ENCODE results near the gene KIAA1191. TPM values are rescaled to one million over a fixed set of nuclear protein-coding genes. Genes with fewer than 3 reads are reported as not detected.
"Not testable (repeated sequence)": the region's sequence is repeated elsewhere in the genome, so short reads cannot be mapped to it uniquely, and the experiment has no call there.

Gene KIAA1191
- total RNA-seq, 1 experiment from 2014 or later = 30.6 TPM

DNA sequence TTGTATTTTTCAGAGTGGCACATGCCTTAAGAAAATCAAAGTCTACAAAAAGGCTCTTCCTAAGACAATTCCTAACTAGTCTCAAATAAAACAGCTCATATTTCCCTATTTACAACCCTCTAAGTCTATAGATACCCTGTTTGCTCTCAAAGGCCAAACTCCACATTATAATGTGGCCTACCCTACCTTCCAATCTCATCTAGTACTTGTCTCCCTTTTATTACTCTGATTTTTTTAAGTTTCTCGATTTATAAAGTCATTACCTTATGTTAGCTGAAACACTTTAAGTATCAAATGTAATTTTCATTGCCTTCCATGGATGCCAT, 19.4 kb downstream of the KIAA1191 start:
- no peak for DNase-seq (ENCODE audit: low read depth, low spot score)
- in situ Hi-C loops (cut with HindIII; ENCODE audit: low pct_unique_long_range_greater_than_20kb, low sequenced_read_pairs) = no loop called here

DNA sequence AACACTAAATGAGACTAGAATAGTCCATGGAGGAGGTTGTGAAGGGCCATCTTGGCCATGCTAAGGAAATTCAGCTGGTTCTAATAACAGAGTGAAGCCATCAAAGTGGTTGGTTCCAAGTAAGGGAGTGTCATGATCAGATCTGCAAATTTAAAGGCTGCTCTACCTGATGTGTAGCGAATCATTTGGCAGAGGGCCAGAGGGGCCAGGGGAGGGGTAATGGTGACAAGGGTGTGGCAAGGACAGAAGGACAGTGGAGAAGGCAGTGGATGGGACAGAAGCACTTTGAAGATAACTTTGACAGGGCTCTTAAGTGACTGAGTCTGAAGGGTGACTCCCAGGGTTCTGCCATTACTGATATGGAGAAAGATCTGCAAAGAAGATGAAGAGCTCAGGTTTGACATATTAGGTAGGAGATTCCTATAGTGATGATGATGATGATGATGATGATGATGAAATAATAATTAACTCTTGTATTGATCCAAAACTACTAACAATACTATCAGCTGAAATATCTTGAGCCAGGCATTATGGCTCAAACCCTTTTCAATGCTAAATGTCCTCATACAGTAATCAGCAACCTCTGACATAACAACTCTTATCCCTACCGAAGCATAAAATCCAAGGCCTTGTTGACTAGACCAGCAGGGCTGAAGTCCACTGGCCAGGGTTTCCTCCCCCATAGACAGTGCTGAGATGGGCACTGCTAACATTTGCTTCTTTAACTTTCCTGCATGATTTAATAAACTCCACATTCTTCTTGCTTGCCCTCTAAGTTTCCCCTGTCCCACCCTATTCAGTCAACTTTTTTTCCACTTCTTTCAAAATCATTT, 20.0 kb downstream of the KIAA1191 start:
- in situ Hi-C loops (cut with HindIII; ENCODE audit: low pct_unique_long_range_greater_than_20kb, low sequenced_read_pairs) = no loop called here

DNA sequence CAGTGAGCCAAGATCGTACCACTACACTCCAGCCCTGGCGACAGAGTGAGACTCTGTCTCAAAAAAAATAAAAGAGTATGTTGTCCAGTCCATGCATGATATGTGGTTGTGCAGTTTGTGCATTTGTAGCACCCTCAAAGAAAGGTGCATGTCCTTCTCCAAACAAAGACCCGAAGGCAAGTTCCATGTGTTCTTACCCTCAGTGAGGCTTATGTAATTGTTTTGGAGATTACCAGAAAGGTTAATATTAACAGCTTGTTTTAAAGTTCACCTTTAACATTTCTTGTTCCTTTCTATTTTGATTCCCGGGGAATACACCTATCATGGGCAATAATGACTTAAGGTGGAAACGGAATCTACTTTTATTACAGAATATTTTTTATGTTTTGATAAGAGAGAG, 22.3 kb downstream of the KIAA1191 start:
- in situ Hi-C loops (cut with HindIII; ENCODE audit: low pct_unique_long_range_greater_than_20kb, low sequenced_read_pairs) = no loop called here
- DNase-seq (ENCODE audit: low read depth, low spot score) = no peak

More for the DNA sequence above, 20.0 kb downstream of the KIAA1191 start:
- no peak for DNase-seq (ENCODE audit: low read depth, low spot score)

DNA sequence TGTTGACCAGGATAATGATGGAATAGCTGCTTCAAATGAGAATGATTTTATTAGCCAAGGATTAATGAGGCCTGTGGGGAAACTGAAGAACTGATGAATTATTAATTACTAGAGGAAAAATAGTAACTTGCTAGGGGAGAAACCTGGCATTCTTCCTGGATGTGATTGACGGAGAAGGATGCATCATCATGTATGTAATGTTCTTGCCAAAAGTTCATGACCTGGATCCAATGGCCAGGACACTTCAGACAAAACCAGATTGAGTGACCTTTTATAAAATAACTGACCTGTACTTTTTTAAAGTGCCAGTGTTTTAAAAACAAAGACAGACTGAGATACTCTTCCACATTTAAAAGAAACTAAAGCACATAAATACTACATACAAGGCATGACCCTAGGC, 23.7 kb downstream of the KIAA1191 start:
- in situ Hi-C loops (cut with HindIII; ENCODE audit: low pct_unique_long_range_greater_than_20kb, low sequenced_read_pairs) = no loop called here

DNA sequence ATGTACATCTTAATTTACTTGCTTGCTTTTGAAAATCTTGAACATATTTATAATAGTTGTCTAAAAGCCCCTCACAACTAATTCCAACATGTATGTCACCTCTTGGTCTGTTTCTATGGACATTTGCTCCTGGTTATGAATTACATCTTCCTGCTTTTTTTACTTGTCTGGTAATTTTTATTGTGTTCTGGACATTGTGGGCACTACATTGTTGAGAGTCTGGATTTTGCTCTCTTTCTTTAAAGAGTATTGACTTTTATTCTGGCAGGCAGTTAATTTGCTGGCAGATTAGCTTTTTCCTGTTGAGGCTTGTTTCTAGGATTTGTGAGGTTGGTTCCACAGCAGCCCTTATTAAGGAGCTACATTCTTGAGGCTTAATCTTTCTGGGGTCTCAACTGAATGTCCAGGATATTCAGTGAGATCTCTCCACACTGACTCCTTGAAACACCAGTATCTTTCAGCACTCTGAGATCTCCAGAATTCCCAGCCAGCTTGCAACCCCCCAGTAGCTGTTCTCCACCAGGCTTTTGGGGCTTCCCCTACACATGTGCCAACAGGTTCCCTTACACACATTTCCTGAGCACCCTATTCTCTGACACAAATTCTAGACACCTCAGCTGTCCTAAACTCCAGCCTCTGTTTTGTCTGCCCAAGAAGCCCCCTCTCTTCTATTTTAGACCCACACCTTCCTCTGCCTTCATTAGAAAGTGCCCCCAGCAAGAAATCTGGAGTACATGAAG, 27.4 kb downstream of the KIAA1191 start:
- in situ Hi-C loops (cut with HindIII; ENCODE audit: low pct_unique_long_range_greater_than_20kb, low sequenced_read_pairs) = no loop called here
- no peak for DNase-seq (ENCODE audit: low read depth, low spot score)

More for the DNA sequence above, 23.7 kb downstream of the KIAA1191 start:
- DNase-seq (ENCODE audit: low read depth, low spot score) = no peak

DNA sequence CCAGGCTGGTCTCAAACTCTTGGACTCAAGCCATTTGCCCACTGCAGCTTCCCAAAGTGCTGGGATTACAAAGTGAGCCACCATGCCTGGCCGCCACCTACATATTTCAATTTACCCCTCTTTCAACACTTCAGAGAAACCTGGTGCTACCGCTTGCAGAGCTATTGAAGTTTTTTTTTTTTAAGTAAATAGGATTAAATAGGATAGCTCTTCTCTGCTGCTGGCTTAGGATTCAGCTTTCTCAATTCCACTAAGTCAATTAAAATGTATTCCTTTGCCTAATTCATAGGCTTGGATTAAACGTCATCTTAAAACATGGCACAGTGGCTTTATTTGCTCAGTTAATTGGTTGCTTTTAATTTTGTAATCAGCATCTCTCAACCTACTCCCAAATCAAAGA, 41.0 kb downstream of the KIAA1191 start:
- no peak for DNase-seq (ENCODE audit: low read depth, low spot score)
- in situ Hi-C loops (cut with HindIII; ENCODE audit: low pct_unique_long_range_greater_than_20kb, low sequenced_read_pairs) = no loop called here

DNA sequence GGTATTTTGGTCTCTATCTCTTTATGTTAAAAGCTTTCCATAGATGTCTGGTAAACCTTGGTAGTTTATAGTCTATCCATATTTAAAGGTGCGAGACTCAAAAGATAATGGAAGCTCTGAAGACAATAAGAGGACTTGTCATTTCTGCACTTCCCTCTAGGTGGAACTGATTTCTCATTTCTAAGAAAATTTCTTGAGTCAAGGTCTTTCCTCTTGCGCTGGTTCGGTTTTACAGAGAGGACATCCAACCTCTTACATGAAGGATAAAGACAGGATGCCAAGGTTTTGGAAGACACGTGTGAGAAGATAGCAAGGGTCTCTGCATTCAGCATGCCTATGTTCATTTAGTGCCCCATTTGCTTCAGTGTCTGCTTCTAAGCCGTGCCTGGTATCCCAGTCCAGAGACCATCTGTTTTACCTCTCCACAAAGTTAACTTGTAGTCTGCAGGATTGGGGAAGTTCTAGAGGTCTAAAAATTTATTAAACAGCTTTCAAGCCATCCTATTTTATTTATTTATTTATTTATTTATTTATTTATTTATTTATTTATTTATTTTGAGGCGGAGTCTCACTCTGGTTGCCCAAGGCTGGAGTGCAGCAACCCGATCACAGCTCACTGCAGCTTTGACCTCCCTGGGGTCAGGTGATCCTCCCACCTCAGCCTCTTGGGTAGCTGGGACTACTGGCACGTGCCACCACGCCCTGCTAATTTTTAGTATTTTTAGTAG, 41.6 kb downstream of the KIAA1191 start:
- in situ Hi-C loops (cut with HindIII; ENCODE audit: low pct_unique_long_range_greater_than_20kb, low sequenced_read_pairs) = no loop called here
- DNase-seq (ENCODE audit: low read depth, low spot score) = peak; percentile 36

DNA sequence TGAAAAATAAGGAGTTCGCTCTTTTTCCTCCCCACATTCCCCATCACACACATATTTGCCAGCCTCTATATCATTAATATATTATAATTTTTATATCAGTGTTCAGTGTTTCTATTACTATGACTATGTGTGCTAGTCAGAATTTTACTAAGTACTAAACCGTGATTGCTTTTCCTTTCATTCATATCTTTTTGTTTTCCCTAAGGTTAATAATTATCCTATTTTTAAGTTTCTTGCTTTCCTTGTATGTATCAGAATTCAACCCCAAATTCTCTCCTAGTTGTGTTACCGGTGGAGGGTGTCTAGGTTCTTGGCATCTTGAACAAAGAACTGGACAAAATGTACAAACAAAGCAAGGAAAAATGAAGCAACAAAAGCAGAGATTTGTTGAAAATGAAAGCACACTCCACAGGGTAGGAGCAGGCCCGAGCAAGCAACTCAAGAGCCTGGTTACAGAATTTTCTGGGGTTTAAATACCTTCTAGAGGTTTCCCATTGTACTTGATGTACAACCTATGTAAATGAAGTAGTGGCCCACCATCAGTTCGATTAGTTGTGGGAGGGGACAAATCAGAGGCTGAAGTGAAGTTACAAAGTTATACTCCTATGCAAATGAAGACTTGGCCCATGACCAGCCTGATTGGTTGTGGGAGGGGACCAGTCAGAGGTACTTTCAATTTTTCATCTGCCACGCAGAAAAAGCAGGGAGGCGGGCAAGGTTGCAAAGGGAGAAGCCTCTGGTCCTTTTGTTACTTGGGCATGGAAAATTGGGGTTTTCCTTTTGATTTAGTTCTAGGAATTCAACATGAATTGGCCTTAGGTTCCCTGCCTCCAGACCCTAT, 43.8 kb downstream of the KIAA1191 start:
- DNase-seq (ENCODE audit: low read depth, low spot score) = no peak
- in situ Hi-C loops (cut with HindIII; ENCODE audit: low pct_unique_long_range_greater_than_20kb, low sequenced_read_pairs) = no loop called here

DNA sequence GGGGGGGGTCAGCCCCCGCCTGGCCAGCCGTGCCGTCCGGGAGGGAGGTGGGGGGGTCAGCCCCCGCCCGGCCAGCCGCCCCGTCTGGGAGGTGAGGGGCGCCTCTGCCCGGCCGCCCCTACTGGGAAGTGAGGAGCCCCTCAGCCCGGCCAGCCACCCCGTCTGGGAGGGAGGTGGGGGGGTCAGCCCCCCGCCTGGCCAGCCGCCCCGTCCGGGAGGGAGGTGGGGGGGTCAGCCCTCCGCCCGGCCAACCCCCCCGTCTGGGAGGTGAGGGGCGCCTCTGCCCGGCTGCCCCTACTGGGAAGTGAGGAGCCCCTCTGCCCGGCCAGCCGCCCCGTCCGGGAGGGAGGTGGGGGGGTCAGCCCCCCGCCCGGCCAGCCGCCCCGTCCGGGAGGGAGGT, 56.2 kb downstream of the KIAA1191 start:
- in situ Hi-C loops (cut with HindIII; ENCODE audit: low pct_unique_long_range_greater_than_20kb, low sequenced_read_pairs); DNase-seq (ENCODE audit: low read depth, low spot score): not testable (repeated sequence)

Small RNA genes within 50 kb of the gene (small RNA-seq; reads per million reads assigned to genes)
- 0 reads per million in 2 experiments for gene MIR1271

Other genes starting within 250 kb of the KIAA1191 start
- gene SIMC1, start 123.3 kb downstream of the KIAA1191 start, total RNA-seq (2014; rRNA removed; shearing (Covaris generic)) = 4.4 and 5.4 TPM in 2 replicates
- 0.03 and 0.05 TPM in 2 replicates for gene ARL10, start 3.7 kb upstream of the KIAA1191 start, total RNA-seq (2014; rRNA removed; shearing (Covaris generic))
- gene NOP16, start 26.8 kb upstream of the KIAA1191 start, total RNA-seq (2014; rRNA removed; shearing (Covaris generic)) = 31.8 and 32.0 TPM in 2 replicates
- 210 and 216 TPM in 2 replicates for gene HIGD2A, start 27.0 kb upstream of the KIAA1191 start, total RNA-seq (2014; rRNA removed; shearing (Covaris generic))
- 51.5 and 58.3 TPM in 2 replicates for gene CLTB, start 54.8 kb upstream of the KIAA1191 start, total RNA-seq (2014; rRNA removed; shearing (Covaris generic))
- 36.6 and 40.8 TPM in 2 replicates for gene FAF2, start 86.6 kb upstream of the KIAA1191 start, total RNA-seq (2014; rRNA removed; shearing (Covaris generic))
- gene RNF44, start 175.6 kb upstream of the KIAA1191 start, total RNA-seq (2014; rRNA removed; shearing (Covaris generic)) = 7.7 and 7.8 TPM in 2 replicates
- not detected in 2 replicates for gene CDHR2, start 187.6 kb upstream of the KIAA1191 start, total RNA-seq (2014; rRNA removed; shearing (Covaris generic))
- gene GPRIN1, start 248.4 kb upstream of the KIAA1191 start, total RNA-seq (2014; rRNA removed; shearing (Covaris generic)) = 4.1 and 5.0 TPM in 2 replicates